ENCODE measurements around the gene CTDP1.

CTDP1 gene

DNA sequence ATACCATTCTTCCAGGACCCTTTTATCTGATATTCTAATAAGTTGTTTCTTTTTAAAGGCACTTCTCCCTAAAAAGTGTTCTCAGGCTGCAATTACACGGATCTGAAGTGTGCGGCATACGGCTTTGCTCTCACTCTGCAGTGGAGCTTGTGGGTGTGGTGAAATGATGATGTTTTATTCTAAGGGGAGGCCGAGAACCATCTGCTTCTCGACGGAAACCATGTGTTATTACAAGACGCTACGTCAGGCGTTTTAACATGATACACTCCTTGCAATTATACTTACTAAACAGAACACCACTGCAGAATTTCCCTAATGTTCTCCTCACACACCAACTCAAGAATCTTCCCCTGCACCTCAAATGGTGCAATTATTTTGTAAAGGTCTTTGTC lies 34.9 kb upstream of the CTDP1 start:
- no peak for DNase-seq (ENCODE audit: low read depth in 2 of 2)

DNA sequence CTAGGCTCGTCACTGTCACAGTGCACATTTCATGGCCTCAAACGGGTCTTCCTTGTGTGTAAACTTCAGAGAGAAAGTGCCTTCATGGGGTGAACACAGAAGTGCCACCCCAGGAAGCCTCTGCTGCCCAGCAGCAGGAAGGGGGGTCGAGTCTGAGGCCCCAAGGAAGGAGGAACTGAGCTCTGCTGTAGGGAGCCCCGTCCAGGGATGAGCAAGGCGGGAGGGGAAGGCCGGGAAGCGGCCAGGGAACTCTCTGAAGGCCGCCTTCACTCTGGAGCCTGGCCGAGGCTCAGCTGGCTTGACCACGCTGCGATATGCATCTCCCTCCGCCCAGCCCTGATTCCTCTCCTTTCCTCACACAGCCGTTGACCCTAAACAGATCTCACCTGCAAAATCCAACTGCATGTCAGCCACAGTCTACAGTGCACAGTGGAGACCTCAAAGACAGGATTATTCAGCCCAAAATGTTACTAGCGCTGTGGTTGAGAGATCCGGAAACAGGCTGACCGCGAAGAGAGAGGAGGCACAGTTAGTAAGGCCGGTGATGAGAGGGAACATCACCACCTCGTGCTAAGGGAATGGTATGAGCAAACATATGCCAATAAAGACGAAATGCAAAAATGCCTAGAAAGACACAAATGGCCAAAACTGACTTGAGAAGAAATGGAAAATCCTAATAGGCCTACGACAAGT lies 34.2 kb upstream of the CTDP1 start:
- no peak for DNase-seq (ENCODE audit: low read depth in 2 of 2)

GRCh38 chr18:79647307-79647706 lies 32.3 kb upstream of the CTDP1 start:
- DNase-seq (ENCODE audit: low read depth in 2 of 2), result no peak

DNA sequence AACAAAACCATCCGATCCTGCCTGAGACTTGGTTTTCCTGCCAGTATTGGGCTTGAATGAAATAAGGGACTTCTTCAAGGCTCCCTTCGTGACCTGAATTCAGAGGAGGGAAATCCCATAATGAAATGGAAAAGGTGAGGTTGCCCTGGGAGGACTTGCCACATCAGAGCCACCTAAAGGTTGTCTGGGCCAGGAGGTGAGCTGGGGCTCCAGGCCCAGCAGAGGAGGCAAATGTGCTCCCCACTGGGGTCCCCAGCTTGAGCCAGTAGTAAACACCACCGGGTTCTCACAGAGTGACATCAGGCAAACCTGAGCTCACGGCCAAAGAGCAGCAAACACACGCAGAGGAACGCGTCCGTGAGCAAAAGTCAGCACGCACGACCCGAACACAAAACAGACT lies 28.6 kb upstream of the CTDP1 start:
- DNase-seq (ENCODE audit: low read depth in 2 of 2), result no peak

DNA sequence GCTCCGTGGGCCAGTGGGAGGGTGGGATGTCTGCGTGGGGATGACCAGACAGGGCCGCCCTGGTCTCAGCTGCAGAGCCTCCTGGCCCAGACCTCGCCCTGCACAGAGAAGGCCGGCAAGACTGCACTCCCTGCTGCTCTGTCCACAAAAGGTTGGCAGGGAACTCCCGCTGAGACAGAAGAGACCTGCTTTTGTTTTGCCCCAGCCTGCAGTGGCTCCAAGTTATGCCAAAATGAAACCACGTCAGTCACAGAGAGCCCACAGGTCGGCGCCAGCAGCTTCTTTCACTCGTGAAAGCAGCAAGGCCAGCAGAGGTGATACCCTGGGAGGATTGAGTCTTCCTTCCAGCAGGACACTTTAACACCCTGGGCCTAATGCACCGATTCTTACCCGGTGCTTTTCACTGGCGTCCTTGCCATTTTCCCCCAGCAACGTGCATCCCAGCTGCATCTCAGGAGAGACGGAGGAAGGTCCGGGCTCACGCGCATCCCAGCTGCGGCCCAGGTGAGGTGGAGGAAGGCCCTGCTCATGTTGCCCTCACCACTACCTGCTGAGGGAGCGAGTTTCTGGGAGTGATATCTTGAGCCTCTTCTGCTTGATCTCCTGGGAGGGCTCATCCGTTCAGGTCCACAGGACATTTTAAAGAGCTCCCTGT lies 22.1 kb upstream of the CTDP1 start:
- DNase-seq (ENCODE audit: low read depth in 2 of 2), result no peak

DNA sequence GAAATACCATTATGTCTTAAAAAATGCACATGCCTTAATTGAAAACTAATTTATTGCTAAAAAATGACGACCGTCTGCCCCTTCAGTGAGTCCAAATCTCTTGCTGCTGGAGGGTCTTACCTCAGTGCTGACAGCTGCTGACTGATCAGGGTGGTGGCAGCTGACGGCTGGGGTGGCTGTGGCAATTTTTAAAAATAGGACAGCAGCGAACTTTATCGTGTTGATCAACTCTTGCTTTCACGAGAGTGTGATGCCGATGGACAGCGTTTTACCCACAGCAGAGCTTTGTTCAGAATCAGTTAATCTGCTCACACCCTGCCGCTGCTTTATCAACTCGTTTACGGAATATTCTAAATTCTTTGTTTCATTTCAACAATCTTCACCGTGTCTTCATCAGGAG lies 21.2 kb upstream of the CTDP1 start:
- DNase-seq (ENCODE audit: low read depth in 2 of 2), result no peak

GRCh38 chr18:79659733-79660132 lies 19.9 kb upstream of the CTDP1 start:
- DNase-seq (ENCODE audit: low read depth in 2 of 2), result no peak

DNA sequence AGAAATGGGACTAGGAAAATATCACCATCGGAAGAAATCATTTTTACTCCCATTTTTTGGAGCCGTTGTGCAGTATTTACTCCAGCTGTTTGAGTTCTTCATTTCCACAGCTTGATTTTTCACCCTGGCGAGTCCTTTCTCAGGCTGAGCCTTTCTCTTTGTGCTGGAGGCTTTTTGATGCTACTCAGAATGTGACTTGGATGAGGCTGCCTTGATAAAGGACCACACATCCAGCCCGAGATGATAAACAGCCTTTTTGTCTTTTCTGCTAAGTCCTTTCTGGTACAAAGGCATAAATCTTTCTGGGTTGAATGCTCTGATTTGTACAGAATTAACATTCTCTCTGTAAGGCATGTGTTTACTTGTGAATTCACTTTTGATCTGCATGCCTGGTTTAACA lies 17.6 kb upstream of the CTDP1 start:
- no peak for DNase-seq (ENCODE audit: low read depth in 2 of 2)

GRCh38 chr18:79662439-79662838 lies 17.2 kb upstream of the CTDP1 start:
- DNase-seq (ENCODE audit: low read depth in 2 of 2), result no peak

GRCh38 chr18:79664525-79665125 lies 15.0 kb upstream of the CTDP1 start:
- DNase-seq (ENCODE audit: low read depth in 2 of 2), result no peak

DNA sequence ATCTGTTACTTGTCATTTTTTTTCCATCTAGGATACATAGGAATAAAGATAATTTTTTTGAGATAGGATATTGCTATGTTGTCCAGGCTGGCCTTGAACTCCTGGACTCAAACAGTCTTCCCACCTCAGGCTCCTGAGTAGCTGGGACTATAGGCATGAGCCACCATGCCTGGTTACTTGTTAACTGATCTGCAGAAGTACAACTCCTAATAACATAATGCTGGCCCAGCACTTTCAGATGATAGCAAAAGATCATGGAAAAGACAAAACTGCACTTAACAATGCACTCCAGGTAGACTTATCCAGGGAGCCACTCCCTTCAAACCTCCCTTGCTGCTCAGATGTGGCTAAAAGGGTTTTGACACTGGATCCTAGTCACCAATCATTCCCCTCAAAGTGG lies 11.4 kb upstream of the CTDP1 start:
- no peak for DNase-seq (ENCODE audit: low read depth in 2 of 2)

GRCh38 chr18:79672490-79673276 lies 6.9 kb upstream of the CTDP1 start:
- no peak for DNase-seq (ENCODE audit: low read depth in 2 of 2)

DNA sequence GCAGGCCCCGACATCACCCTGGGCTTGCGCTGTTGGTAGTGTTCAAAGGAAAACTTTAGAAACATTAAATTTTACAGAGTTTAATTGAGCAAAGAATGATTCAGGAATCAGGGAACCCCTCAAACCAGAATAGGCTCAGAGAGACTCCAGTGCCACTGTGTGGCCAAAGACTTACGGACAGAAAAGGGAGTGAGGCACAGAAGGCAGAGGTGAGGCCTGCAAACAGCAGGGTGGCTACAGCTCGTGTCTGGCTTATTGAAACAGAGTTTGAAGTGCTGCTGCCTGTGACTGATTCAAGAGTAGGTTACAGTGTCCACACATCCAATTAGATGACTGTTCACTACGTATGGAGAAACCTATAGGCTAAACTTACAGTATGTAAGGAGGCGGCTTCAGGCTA lies 2.4 kb upstream of the CTDP1 start:
- DNase-seq (ENCODE audit: low read depth in 2 of 2), result no peak

DNA sequence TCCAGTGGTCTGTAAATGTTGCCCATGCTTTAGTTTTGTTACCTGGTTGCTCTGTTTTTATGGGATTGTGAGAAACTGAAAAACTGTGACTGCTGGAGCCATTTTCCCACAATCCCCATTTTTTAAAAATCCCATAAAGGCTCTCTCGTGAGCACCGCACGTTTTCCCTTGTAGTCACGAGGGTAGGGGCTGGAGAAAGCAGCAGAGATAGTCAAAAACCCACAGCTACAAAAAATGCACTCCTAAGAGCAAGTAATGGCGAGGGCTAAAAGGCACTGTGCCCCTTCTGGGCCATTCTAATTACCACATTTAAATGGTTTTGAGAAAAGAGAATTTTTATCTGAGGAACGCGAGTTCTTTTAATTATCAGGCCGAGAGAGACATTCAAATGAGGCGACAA lies 1.8 kb upstream of the CTDP1 start:
- no peak for DNase-seq (ENCODE audit: low read depth in 2 of 2)

DNA sequence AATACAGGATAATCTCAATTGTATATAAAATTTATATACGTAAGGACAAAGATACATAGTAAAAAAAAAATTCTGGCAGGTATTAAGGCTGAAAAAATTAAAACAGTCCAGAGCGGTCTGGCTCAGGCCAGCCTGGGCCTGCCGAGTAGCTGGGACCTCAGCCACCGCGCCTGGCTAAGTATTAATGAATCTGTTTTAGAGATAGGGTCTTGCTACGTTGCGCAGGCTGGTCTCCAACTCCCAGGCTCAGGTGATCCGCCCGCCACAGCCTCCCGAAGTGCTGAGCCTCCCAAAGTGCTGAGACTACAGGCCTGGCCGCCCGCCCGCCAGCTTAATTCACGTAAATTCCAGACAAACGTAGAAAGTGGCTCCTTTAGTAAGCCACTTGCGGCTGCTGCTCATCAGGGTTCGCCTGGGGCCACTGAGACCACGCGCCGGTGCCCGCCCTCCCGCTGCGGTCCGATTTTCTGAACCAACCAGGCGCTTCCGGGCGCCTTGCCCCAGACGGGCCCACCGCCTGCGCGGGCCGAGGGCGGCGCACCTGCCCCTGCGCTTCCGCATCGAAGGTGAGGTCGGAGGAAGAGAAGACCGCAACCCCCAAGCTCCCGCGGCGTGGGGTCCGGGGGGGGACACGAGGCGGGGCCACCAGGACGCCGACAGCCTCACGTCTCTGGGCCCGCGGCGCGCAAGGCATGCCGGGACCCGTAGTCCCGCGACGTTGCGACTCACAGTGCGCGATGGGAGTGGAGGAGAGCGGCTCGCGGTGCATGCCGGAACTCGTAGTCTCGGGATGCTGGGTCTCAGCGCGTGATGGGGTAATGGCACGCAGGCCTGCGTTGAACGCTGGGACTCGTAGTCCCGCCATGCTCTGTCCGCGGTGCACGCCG lies 695 bp upstream of the CTDP1 start:
- DNase-seq (ENCODE audit: low read depth in 2 of 2), result peak; percentile 98

GRCh38 chr18:79680100-79680879 lies 687 bp downstream of the CTDP1 start:
- DNase-seq (ENCODE audit: low read depth in 2 of 2), result peak in 1 of 2 donors; percentile 30

- DNase-seq (ENCODE audit: low read depth in 2 of 2), result no peak
Measured at GRCh38 chr18:79680891-79681339, 1.3 kb downstream of the CTDP1 start.

GRCh38 chr18:79681484-79682387 lies 2.1 kb downstream of the CTDP1 start:
- peak; percentile 43 to 75 for DNase-seq (ENCODE audit: low read depth in 2 of 2)

- DNase-seq (ENCODE audit: low read depth in 2 of 2), result no peak
Measured at GRCh38 chr18:79682481-79682880, 2.9 kb downstream of the CTDP1 start.
